HG03469 (cell line): Measurements from ENCODE around the gene AATF.

ENCODE experiments used
- ATAC-seq: cut with Tn5 transposase; IDR thresholded peaks from one replicate; pipeline ENCODE4 v1.9.1; 2021; ENCODE audit warnings: mild to moderate bottlenecking, moderate library complexity, moderate number of reproducible peaks; ENCODE audit not compliant: unreplicated experiment

AATF gene

GRCh38 chr17:37037590-37038155 is 88.9 kb downstream of the AATF start:
- ATAC-seq: no peak

- no peak for ATAC-seq
These were observed 90.5 kb downstream of the AATF start for GRCh38 chr17:37039269-37039668.

GRCh38 chr17:37041932-37042331 is 93.2 kb downstream of the AATF start:
- ATAC-seq: no peak

- no peak for ATAC-seq
These were observed 94.4 kb downstream of the AATF start for GRCh38 chr17:37043201-37043600.

GRCh38 chr17:37045351-37045922 is 96.7 kb downstream of the AATF start:
- ATAC-seq: no peak

- ATAC-seq: no peak
These were observed 98.9 kb downstream of the AATF start for GRCh38 chr17:37047631-37048104.

GRCh38 chr17:37048811-37049210 is 100.1 kb downstream of the AATF start:
- no peak for ATAC-seq

- no peak for ATAC-seq
These were observed 102.2 kb downstream of the AATF start for GRCh38 chr17:37050920-37051319.

- ATAC-seq: no peak
These were observed 102.6 kb downstream of the AATF start for GRCh38 chr17:37051381-37051780.

- ATAC-seq: no peak
These were observed 103.1 kb downstream of the AATF start for GRCh38 chr17:37051833-37052232.

- ATAC-seq: no peak
These were observed 103.7 kb downstream of the AATF start for GRCh38 chr17:37052450-37052849.

- ATAC-seq: no peak
These were observed 106.1 kb downstream of the AATF start for GRCh38 chr17:37054894-37055293.

GRCh38 chr17:37056622-37057021 is 107.9 kb downstream of the AATF start:
- ATAC-seq: no peak

GRCh38 chr17:37059493-37059892 is 110.7 kb downstream of the AATF start:
- ATAC-seq: no peak

GRCh38 chr17:37060094-37060493 is 111.3 kb downstream of the AATF start:
- no peak for ATAC-seq

GRCh38 chr17:37060928-37061327 is 112.2 kb downstream of the AATF start:
- no peak for ATAC-seq

GRCh38 chr17:37062021-37062420 is 113.3 kb downstream of the AATF start:
- ATAC-seq: no peak

- no peak for ATAC-seq
These were observed 115.5 kb downstream of the AATF start for GRCh38 chr17:37064206-37064605.

- ATAC-seq: no peak
These were observed 116.2 kb downstream of the AATF start for GRCh38 chr17:37064956-37065355.

GRCh38 chr17:37065486-37066321 is 117.0 kb downstream of the AATF start:
- no peak for ATAC-seq

GRCh38 chr17:37066322-37067255 is 117.8 kb downstream of the AATF start:
- ATAC-seq: no peak
